WTC11 (cell line): Measurements from ENCODE around the gene CWH43. TPM values are rescaled to one million over a fixed set of nuclear protein-coding genes. Genes with fewer than 3 reads are reported as not detected.
"Not testable (repeated sequence)": the region's sequence is repeated elsewhere in the genome, so short reads cannot be mapped to it uniquely, and the experiment has no call there.

ENCODE experiments used
- ATAC-seq: fragments of 200-7000 bp; cut with Tn5 transposase; 2 replicates; pipeline ENCODE4 v1.10.0; 2021; ENCODE audit warnings: mild to moderate bottlenecking, moderate library complexity
- CTCF ChIA-PET: fragments of 300-600 bp; sonication (Branson Sonifier 250); formaldehyde crosslinking; loops from one replicate; lab custom pipeline; 2021; ENCODE audit warnings: antibody characterized with exemption; lab: Charles Lee
- POLR2A ChIA-PET: fragments of 350-600 bp; sonication (Branson Sonifier 250); formaldehyde crosslinking; loops from one replicate; lab custom pipeline; 2021; ENCODE audit warnings: antibody characterized with exemption; lab: Charles Lee
- DNase-seq: peaks from one replicate; pipeline ENCODE4 v3.0.0; 2021; ENCODE audit warnings: low spot score
- H3K27ac Mint-ChIP-seq: 2 replicates; pipeline ENCODE4 v1.8.0; 2021; ENCODE audit warnings: mixed read lengths
- H3K27me3 Mint-ChIP-seq: 2 replicates; pipeline ENCODE4 v1.8.0; 2021; ENCODE audit warnings: low read depth, mild to moderate bottlenecking, moderate library complexity, mixed read lengths
- H3K36me3 Mint-ChIP-seq: 2 replicates; pipeline ENCODE4 v1.8.0; 2021; ENCODE audit warnings: mixed read lengths
- H3K4me1 Mint-ChIP-seq: 2 replicates; pipeline ENCODE4 v1.8.0; 2022; ENCODE audit warnings: mixed read lengths
- H3K4me3 Mint-ChIP-seq: 2 replicates; pipeline ENCODE4 v1.8.0; 2021; ENCODE audit warnings: mild to moderate bottlenecking, moderate library complexity, mixed read lengths
- H3K9me3 Mint-ChIP-seq: 2 replicates; pipeline ENCODE4 v1.8.0; 2021; ENCODE audit warnings: mixed read lengths
- AR ChIP-seq: fragments of 250-450 bp; sonication (Bioruptor Pico); IDR thresholded peaks from 2 replicates; pipeline ENCODE4 v1.9.0; 2021; ENCODE audit warnings: mild to moderate bottlenecking
- CDX4 ChIP-seq: fragments of 250-450 bp; sonication (Bioruptor Pico); IDR thresholded peaks from 2 replicates; pipeline ENCODE4 v1.9.0; 2021; ENCODE audit warnings: moderate library complexity, mild to moderate bottlenecking, inconsistent platforms, borderline replicate concordance
- CREB1 ChIP-seq: sonication (generic); formaldehyde crosslinking; IDR thresholded peaks from 2 replicates; pipeline ENCODE4 v1.8.0; 2023; ENCODE audit warnings: mild to moderate bottlenecking, missing genetic modification reagents
- E2F5 ChIP-seq: sonication (generic); formaldehyde crosslinking; IDR thresholded peaks from 2 replicates; pipeline ENCODE4 v1.8.1; 2022; ENCODE audit warnings: mild to moderate bottlenecking, moderate library complexity, missing genetic modification reagents
- EMX1 ChIP-seq: fragments of 250-450 bp; sonication (Bioruptor Pico); IDR thresholded peaks from 2 replicates; pipeline ENCODE4 v1.8.0; 2021; ENCODE audit warnings: mild to moderate bottlenecking
- ETV6 ChIP-seq: sonication (generic); formaldehyde crosslinking; IDR thresholded peaks from 2 replicates; pipeline ENCODE4 v1.8.1; 2022; ENCODE audit warnings: mild to moderate bottlenecking, missing genetic modification reagents
- FOXJ3 ChIP-seq: sonication (generic); formaldehyde crosslinking; IDR thresholded peaks from 2 replicates; pipeline ENCODE4 v1.9.0; 2021; ENCODE audit warnings: missing genetic modification reagents, mild to moderate bottlenecking, borderline replicate concordance
- FOXP4 ChIP-seq: sonication (generic); formaldehyde crosslinking; IDR thresholded peaks from 2 replicates; pipeline ENCODE4 v1.8.0; 2022; ENCODE audit warnings: mild to moderate bottlenecking, missing genetic modification reagents
- GABPB1 ChIP-seq: sonication (generic); formaldehyde crosslinking; IDR thresholded peaks from 2 replicates; pipeline ENCODE4 v1.8.1; 2023; ENCODE audit warnings: mild to moderate bottlenecking, missing genetic modification reagents
- NR3C1 ChIP-seq: sonication (generic); formaldehyde crosslinking; conservative IDR thresholded peaks from 2 replicates; pipeline ENCODE4 v1.8.1; 2023; ENCODE audit warnings: low read depth, mild to moderate bottlenecking, missing genetic modification reagents
- PRDM15 ChIP-seq: sonication (generic); formaldehyde crosslinking; IDR thresholded peaks from 2 replicates; pipeline ENCODE4 v1.8.0; 2022; ENCODE audit warnings: missing genetic modification reagents
- SMAD4 ChIP-seq: sonication (generic); formaldehyde crosslinking; IDR thresholded peaks from 2 replicates; pipeline ENCODE4 v1.8.0; 2022; ENCODE audit warnings: mild to moderate bottlenecking, missing genetic modification reagents
- TP53 ChIP-seq: sonication (generic); formaldehyde crosslinking; IDR thresholded peaks from 2 replicates; pipeline ENCODE4 v1.8.1; 2023; ENCODE audit warnings: mild to moderate bottlenecking, missing genetic modification reagents
- ZNF263 ChIP-seq: sonication (generic); formaldehyde crosslinking; IDR thresholded peaks from 2 replicates; pipeline ENCODE4 v1.8.1; 2022; ENCODE audit warnings: low read depth, mild to moderate bottlenecking, moderate library complexity, missing genetic modification reagents
- ZNF416 ChIP-seq: fragments of 250-450 bp; sonication (Bioruptor Pico); IDR thresholded peaks from 2 replicates; pipeline ENCODE4 v1.9.0; 2021; ENCODE audit warnings: mild to moderate bottlenecking, inconsistent platforms
- ZNF423 ChIP-seq: fragments of 250-450 bp; sonication (Bioruptor Pico); IDR thresholded peaks from 2 replicates; pipeline ENCODE4 v2.1.2; 2022; ENCODE audit warnings: mild to moderate bottlenecking, moderate library complexity
- total RNA-seq: library from RNA; stranded (reverse); gene quantifications from 3 replicates; pipeline ENCODE4 v1.2.3, GENCODE V29; 2021
- TF ChIP-seq, protein P1 (sequence below): sonication (generic); formaldehyde crosslinking; IDR thresholded peaks from 2 replicates; pipeline ENCODE4 v1.8.0; 2023; ENCODE audit warnings: mild to moderate bottlenecking, missing genetic modification reagents

CWH43 gene
- total RNA-seq, 1 experiment from 2014 or later, result not detected

DNA sequence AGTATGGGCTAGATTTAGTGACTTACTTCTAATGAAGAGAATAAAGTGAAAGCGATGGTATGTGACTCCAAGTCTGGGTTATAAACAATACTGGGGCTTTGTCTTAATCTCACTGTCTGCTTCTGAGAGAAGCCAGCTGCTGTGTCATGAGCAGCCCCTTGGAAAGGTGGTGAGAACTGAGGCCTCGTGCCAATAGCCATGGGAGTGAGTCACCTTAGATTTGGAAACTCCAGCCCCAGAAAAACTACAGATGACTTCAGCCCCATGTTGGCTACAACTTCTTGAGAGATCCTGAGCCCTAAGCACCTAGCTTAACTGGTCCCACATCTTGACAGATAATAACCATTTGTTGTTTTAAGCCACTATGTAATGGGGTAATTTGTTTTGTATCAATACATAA lies 77.6 kb downstream of the CWH43 start:
- Mint-ChIP-seq H3K4me3 (no peak overlapping the region), H3K27me3 (peaks cover 5% of the 10 kb centered on the region), H3K36me3 (peaks cover 60% of the 10 kb centered on the region), H3K27ac (no peak overlapping the region), H3K9me3 (peaks cover 89% of the 10 kb centered on the region), H3K4me1 (no peaks in the 10 kb centered on the region)
- DNase-seq (no peak), ATAC-seq (no peak)
- CTCF ChIA-PET, result no interaction called here
- POLR2A ChIA-PET, result no interaction called here
- TF ChIP-seq FOXP4 (CRISPR knock-in tag) (no peak), AR (no peak), NR3C1 (CRISPR knock-in tag) (no peak), PRDM15 (CRISPR knock-in tag) (no peak), CREB1 (CRISPR knock-in tag) (no peak), FOXJ3 (CRISPR knock-in tag) (no peak), ZNF416 (no peak), ETV6 (CRISPR knock-in tag) (no peak), ZNF423 (CRISPR knock-in tag) (no peak), GABPB1 (CRISPR knock-in tag) (no peak), EMX1 (CRISPR knock-in tag) (no peak), E2F5 (CRISPR knock-in tag) (no peak), CDX4 (CRISPR knock-in tag) (no peak), ZNF263 (CRISPR knock-in tag) (no peak), SMAD4 (CRISPR knock-in tag) (no peak), TP53 (no peak)
- TF ChIP-seq, protein P1, sequence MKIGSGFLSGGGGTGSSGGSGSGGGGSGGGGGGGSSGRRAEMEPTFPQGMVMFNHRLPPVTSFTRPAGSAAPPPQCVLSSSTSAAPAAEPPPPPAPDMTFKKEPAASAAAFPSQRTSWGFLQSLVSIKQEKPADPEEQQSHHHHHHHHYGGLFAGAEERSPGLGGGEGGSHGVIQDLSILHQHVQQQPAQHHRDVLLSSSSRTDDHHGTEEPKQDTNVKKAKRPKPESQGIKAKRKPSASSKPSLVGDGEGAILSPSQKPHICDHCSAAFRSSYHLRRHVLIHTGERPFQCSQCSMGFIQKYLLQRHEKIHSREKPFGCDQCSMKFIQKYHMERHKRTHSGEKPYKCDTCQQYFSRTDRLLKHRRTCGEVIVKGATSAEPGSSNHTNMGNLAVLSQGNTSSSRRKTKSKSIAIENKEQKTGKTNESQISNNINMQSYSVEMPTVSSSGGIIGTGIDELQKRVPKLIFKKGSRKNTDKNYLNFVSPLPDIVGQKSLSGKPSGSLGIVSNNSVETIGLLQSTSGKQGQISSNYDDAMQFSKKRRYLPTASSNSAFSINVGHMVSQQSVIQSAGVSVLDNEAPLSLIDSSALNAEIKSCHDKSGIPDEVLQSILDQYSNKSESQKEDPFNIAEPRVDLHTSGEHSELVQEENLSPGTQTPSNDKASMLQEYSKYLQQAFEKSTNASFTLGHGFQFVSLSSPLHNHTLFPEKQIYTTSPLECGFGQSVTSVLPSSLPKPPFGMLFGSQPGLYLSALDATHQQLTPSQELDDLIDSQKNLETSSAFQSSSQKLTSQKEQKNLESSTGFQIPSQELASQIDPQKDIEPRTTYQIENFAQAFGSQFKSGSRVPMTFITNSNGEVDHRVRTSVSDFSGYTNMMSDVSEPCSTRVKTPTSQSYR (CRISPR knock-in tag), result no peak

DNA sequence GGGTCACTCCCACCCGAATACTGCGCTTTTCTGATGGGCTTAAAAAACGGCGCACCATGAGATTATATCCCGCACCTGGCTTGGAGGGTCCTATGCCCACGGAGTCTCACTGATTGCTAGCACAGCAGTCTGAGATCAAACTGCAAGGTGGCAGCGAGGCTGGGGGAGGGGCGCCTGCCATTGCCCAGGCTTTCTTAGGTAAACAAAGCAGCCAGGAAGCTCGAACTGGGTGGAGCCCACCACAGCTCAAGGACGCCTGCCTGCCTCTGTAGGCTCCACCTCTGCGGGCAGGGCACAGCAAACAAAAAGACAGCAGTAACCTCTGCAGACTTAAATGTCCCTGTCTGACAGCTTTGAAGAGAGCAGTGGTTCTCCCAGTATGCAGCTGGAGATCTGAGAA lies 86.1 kb downstream of the CWH43 start:
- ATAC-seq, POLR2A ChIA-PET, H3K4me1 Mint-ChIP-seq, H3K27ac Mint-ChIP-seq, DNase-seq, H3K4me3 Mint-ChIP-seq, CTCF ChIA-PET: not testable (repeated sequence)
- peaks cover 23% of the 10 kb centered on the region for H3K27me3 Mint-ChIP-seq
- H3K36me3 Mint-ChIP-seq, result peaks cover 70% of the 10 kb centered on the region
- peaks cover 85% of the 10 kb centered on the region for H3K9me3 Mint-ChIP-seq

- DNase-seq, ATAC-seq, POLR2A ChIA-PET, H3K27ac Mint-ChIP-seq, H3K4me3 Mint-ChIP-seq, CTCF ChIA-PET, H3K4me1 Mint-ChIP-seq: not testable (repeated sequence)
- Mint-ChIP-seq H3K9me3 (peaks cover 67% of the 10 kb centered on the region), H3K27me3 (peaks cover 34% of the 10 kb centered on the region), H3K36me3 (peaks cover 46% of the 10 kb centered on the region)
Measured at GRCh38 chr4:49091883-49092282, 105.8 kb downstream of the CWH43 start.

DNA sequence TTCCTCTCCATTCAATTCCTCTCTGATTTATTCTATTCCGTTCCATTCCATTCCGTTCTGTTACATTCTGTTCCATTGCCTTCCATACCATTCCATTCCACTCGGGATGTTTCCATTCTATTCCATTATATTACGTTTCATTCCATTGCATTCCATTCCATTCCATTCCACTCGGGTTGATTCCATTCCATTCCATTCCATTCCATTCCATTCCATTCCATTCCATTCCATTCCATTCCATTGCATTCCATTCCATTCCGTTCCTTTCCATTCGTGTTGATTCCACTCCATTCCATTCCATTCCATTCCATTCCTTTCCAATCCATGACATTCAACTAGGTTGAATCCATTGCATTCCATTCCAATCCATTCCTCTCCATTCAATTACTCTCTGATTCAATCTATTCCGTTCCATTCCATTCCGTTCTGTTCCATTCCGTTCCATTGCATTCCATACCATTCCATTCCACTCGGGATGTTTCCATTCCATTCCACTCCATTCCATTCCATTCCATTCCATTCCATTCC lies 106.6 kb downstream of the CWH43 start:
- CTCF ChIA-PET, H3K4me3 Mint-ChIP-seq, DNase-seq, H3K27ac Mint-ChIP-seq, POLR2A ChIA-PET, H3K4me1 Mint-ChIP-seq: not testable (repeated sequence)
- Mint-ChIP-seq H3K27me3 (peaks cover 42% of the 10 kb centered on the region), H3K9me3 (peaks cover 69% of the 10 kb centered on the region), H3K36me3 (peaks cover 51% of the 10 kb centered on the region)
- ATAC-seq, result peak; percentile 64
